Heart left ventricle (tissue), 16 donors: ENCODE measurements around the gene NUDT12. TPM values are rescaled to one million over a fixed set of nuclear protein-coding genes. Genes with fewer than 3 reads are reported as not detected.

ENCODE experiments used
- ATAC-seq, 4 donors: fragments of 200-7000 bp; cut with Tn5 transposase; one replicate each; pipeline ENCODE4 v1.9.1; 2020 to 2022; ENCODE audit warnings: moderate library complexity in 4 of 4, mild to moderate bottlenecking in 3 of 4, moderate number of reproducible peaks in 1 of 4
- DNase-seq, 5 donors: peaks; one replicate each; pipeline ENCODE4 v3.0.0-alpha.2; 2020
- H3K27ac ChIP-seq, 12 donors: fragments of 200-600 bp; sonication (generic) in 4 of 12; one replicate each; pipeline versions ENCODE4 v1.5.0 to v1.8.0; 2016 to 2022; ENCODE audit warnings: mild to moderate bottlenecking in 2 of 12
- H3K27me3 ChIP-seq, 9 donors: fragments of 200-600 bp; sonication (generic) in 2 of 9; one replicate each; pipeline versions ENCODE4 v1.5.1 to v1.8.0; 2016 to 2022; ENCODE audit warnings: mild to moderate bottlenecking in 3 of 9
- H3K36me3 ChIP-seq, 9 donors: fragments of 200-600 bp; sonication (generic) in 2 of 9; one replicate each; pipeline versions ENCODE4 v1.5.0 to v1.8.0; 2018 to 2022; ENCODE audit warnings: mild to moderate bottlenecking in 2 of 9
- H3K4me1 ChIP-seq, 12 donors: fragments of 200-600 bp; sonication (generic) in 4 of 12; one replicate each; pipeline versions ENCODE4 v1.5.0 to v1.8.0; 2016 to 2022; ENCODE audit warnings: mild to moderate bottlenecking in 3 of 12
- H3K4me3 ChIP-seq, 12 donors: fragments of 200-600 bp; sonication (generic) in 4 of 12; one replicate each; pipeline versions ENCODE4 v1.5.0 to v1.8.0; 2017 to 2022; ENCODE audit warnings: mild to moderate bottlenecking in 9 of 12, moderate library complexity in 4 of 12
- H3K9me3 ChIP-seq, 12 donors: fragments of 200-600 bp; sonication (generic) in 4 of 12; one replicate each; pipeline versions ENCODE4 v1.5.0 to v1.8.0; 2016 to 2022; ENCODE audit warnings: mild to moderate bottlenecking in 1 of 12
- POLR2A ChIP-seq, 2 donors: fragments of 450-650 bp; IDR thresholded peaks; one replicate each; pipeline ENCODE4 v1.6.1; 2017; ENCODE audit warnings: antibody characterized with exemption in 2 of 2, mild to moderate bottlenecking in 2 of 2, moderate library complexity in 2 of 2
- WGBS, 4 donors: extraction: QIAGEN DNeasy Blood & Tissue Kit in 2 of 4; methylation state at CpG; one replicate each; pipeline versions ENCODE4 v1.1.5 to v1.1.7; 2013 to 2018; 5-methylcytosine and 5-hydroxymethylcytosine counted together
- intact Hi-C, 10 donors: fragments of 100-400 bp; cut with DNase I; formaldehyde crosslinking; loops; one replicate each; pipeline versions ENCODE4 v1.11.1 to v1.14.2; 2022
- polyA plus RNA-seq, 2 donors: library from polyadenylated mRNA; stranded (reverse); fragments of 200-250 nt; gene quantifications; one replicate each; pipeline ENCODE4 v1.2.3, GENCODE V29; 2013
- total RNA-seq, 9 donors: library from RNA; depleted of rRNA in 2 of 9; stranded (reverse); fragments of >200 nt in 2 of 9; fragmentation: NEBNext Ultra II Directional in 3 of 9; extraction: Animal tissue kit (Norgen Biotek cat#: 25700) in 3 of 9; gene quantifications; one replicate each; pipeline versions ENCODE4 v1.1.0 to v1.2.4, GENCODE V29; 2016 to 2023
- TF ChIP-seq, protein P1 (sequence below), 12 donors: fragments of 200-600 bp; sonication (generic) in 4 of 12; IDR thresholded peaks; one replicate each; pipeline versions ENCODE4 v1.5.0 to v1.8.0; 2018 to 2022; ENCODE audit warnings: antibody characterized with exemption in 12 of 12, mild to moderate bottlenecking in 5 of 12
- donor health status: ischemic (EF 13 %, LVEDD 7.1; RV severe dilation, severe dysfunction).
- donor health status: healthy with polysubstance abuse.
- donor health status: DM: no; HTN: yes; CAD: no.
- donor health status: DM: no; HTN: no; CAD: no.
- donor health status: ischemic (EF 25% LVEDD 6.9; RV normal size, moderate dysfunction).
- donor health status: ischemic (EF 25% LVEDD 5.7; RV mildly dilated, moderate dysfunction).
- donor health status: healthy.
- donor health status: DM: yes; HTN: yes; CAD: no.
- donor health status: ischemic (EF 35%, LVEDD 5.7; RV mildly dilated, moderate dysfunction).
- donor health status: nonischemic (EF 11% LVEDD 7.7; RV severe dilation, severe dysfunction).
- donor health status: DM: yes; HTN: yes; CAD: no.
- donor health status: PGD.
- donor health status: ischemic (EF 29% LVEDD 5.4; RV normal size, mild dysfunction).
- donor health status: nonischemic (EF 23%, LVEDD 6.1; RV moderate dilation, normal function).

The NUDT12 gene
- total and polyA plus RNA-seq, 11 donors: 6.0 to 14.5 (median 11.8) TPM

DNA sequence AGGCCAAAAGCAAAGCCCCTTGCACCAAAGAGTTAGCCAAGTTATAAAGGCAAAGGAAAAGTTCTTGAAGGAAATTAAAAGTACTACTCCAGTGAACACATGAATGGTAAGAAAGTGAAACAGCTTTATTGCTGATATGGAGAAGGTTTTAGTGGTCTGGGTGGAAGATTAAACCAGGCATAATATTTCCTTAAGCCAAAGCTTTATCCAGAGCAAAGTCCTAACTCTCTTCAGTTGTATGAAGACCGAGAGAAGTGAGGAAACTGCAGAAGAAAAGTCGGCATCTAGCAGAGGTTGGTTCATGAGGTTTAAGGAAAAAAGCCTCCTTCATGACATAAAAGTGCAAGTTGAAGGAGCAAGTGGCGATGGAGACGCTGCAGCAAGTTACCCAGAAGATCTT lies 3.1 kb upstream of the NUDT12 start:
- intact Hi-C loops: loop anchor here in 1 of 10 donors (10.0 kb wide), 2 partner anchors 311 to 441 kb away; partner anchors contain the start of genes GIN1, MACIR and PPIP5K2
- TF ChIP-seq, protein P1, sequence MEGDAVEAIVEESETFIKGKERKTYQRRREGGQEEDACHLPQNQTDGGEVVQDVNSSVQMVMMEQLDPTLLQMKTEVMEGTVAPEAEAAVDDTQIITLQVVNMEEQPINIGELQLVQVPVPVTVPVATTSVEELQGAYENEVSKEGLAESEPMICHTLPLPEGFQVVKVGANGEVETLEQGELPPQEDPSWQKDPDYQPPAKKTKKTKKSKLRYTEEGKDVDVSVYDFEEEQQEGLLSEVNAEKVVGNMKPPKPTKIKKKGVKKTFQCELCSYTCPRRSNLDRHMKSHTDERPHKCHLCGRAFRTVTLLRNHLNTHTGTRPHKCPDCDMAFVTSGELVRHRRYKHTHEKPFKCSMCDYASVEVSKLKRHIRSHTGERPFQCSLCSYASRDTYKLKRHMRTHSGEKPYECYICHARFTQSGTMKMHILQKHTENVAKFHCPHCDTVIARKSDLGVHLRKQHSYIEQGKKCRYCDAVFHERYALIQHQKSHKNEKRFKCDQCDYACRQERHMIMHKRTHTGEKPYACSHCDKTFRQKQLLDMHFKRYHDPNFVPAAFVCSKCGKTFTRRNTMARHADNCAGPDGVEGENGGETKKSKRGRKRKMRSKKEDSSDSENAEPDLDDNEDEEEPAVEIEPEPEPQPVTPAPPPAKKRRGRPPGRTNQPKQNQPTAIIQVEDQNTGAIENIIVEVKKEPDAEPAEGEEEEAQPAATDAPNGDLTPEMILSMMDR (IDR thresholded peaks at IDR 0.05): no peak
- no peak for TF ChIP-seq POLR2A (IDR thresholded peaks at IDR 0.05)
- DNase-seq (no peak), ATAC-seq (no peak)
- no peak overlapping the region for H3K4me3 ChIP-seq
- H3K27me3 ChIP-seq: no peaks in the 10 kb centered on the region
- WGBS, 4 donors: 92 to 97% (median 92%) methylated on average over 4 of the region's 4 CpGs
- H3K4me1 ChIP-seq: peaks cover 0 to 14% (median 5%) of the 10 kb centered on the region in 12 donors
- no peaks in the 10 kb centered on the region for H3K9me3 ChIP-seq
- H3K36me3 ChIP-seq: no peaks in the 10 kb centered on the region
- no peak overlapping the region for H3K27ac ChIP-seq

DNA sequence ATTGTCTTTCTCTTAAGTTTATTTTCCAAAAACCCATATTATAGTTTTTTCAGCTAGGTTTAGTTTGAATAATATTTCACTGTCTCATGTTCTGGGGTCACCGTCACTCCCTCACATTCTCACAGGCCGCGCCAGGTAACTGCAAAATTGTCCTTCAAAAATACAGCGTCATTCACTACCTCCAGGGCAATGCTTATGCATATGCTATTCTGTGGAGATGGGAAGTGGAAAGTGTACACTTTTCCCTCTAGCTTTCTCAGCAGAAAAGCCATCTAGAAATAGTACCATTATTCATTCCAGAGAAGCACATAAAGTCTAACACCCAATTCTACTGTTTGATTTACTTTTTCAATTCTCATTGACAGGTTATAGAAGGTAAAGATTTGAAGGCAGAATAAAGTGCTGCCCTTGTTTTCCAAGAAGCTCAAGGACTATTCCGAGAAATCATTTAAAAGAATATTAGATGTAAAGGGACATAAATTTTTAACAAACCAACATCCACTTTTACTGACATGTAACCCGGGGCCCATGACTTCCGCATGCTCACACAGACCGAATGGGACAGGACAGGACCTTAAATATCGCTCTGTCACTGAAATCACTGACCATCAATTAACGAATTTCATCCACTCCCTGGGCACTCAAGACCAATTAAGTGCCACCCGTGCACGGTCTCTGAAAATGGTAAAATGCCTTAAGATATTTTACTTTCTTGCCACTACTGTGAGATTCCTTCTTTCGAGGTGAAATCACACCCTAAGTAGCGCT lies 720 bp downstream of the NUDT12 start:
- intact Hi-C loops: loop anchor here in 1 of 10 donors (10.0 kb wide), 2 partner anchors 307 to 437 kb away; partner anchors contain the start of genes GIN1, MACIR and PPIP5K2
- ATAC-seq (peak in 3 of 4 donors; percentile 29 to 44 (median 30)), DNase-seq (peak in 1 of 5 donors; percentile 54)
- TF ChIP-seq, protein P1 (IDR thresholded peaks at IDR 0.05): no peak
- TF ChIP-seq POLR2A (IDR thresholded peaks at IDR 0.05): no peak
- H3K27ac ChIP-seq: peak overlapping the region; percentile 63 to 95 (median 86)
- H3K27me3 ChIP-seq: no peaks in the 10 kb centered on the region
- H3K36me3 ChIP-seq: peaks cover 0 to 17% (median 0%) of the 10 kb centered on the region in 9 donors
- WGBS, 4 donors: 21 to 34% (median 25%) methylated on average over 14 of the region's 14 CpGs
- H3K4me1 ChIP-seq: peaks cover 0 to 14% (median 5%) of the 10 kb centered on the region in 12 donors
- peak overlapping the region; percentile 48 to 89 (median 73) for H3K4me3 ChIP-seq
- no peaks in the 10 kb centered on the region for H3K9me3 ChIP-seq

DNA sequence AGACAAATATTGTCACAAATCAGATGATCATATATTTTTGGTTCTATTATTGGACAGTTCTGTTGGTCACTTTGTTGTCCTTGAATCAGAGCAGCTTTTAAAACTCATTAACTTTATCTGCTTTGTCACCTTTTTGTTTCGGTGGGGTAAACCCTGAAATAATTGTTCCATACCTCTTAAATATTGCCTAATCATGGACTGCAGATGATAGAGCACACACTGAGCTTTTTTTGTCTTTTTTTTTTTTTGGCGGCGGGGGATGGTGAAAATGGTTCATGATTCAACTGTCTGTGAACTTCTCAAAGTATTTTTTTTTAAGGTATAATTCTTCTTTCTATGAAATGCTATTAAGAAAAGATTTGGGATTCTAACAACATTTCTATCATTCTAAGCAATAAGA lies 1.8 kb downstream of the NUDT12 start:
- WGBS, 4 donors: 90 to 96% (median 92%) methylated on average over 3 of the region's 3 CpGs
- TF ChIP-seq POLR2A (IDR thresholded peaks at IDR 0.05): no peak
- TF ChIP-seq, protein P1 (IDR thresholded peaks at IDR 0.05): no peak
- H3K27ac ChIP-seq: no peak overlapping the region
- peaks cover 0 to 20% (median under 1%) of the 10 kb centered on the region in 9 donors for H3K36me3 ChIP-seq
- peaks cover 0 to 14% (median 5%) of the 10 kb centered on the region in 12 donors for H3K4me1 ChIP-seq
- no peak overlapping the region for H3K4me3 ChIP-seq
- no peaks in the 10 kb centered on the region for H3K27me3 ChIP-seq
- intact Hi-C loops: loop anchor here in 1 of 10 donors (10.0 kb wide), 2 partner anchors 306 to 436 kb away; partner anchors contain the start of genes GIN1, MACIR and PPIP5K2
- no peak for DNase-seq
- H3K9me3 ChIP-seq: no peaks in the 10 kb centered on the region
- no peak for ATAC-seq

DNA sequence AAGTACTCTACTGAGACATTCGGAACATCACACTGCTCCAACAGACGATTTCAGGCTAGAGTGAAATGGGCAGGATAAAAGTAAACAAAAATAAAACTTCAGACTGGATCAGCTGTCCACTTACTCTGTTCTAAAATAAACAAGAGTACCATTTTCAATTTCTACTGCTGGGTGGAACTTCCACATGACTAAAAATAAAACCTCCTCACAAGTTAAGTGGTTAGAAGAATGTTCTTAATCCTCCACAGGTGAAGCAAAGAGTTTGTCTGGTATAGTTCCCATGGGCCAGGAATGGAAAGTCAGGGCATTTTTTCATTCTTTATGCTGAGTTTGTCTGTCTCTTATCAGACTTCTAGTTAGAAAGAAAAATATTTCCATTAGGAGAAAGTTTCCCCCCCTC lies 15.7 kb downstream of the NUDT12 start:
- WGBS, 4 donors: 71 to 73% (median 72%) methylated on average over 2 of the region's 2 CpGs
- intact Hi-C loops: no loop called here
- Histone ChIP-seq H3K9me3 (no peaks in the 10 kb centered on the region), H3K27me3 (no peaks in the 10 kb centered on the region), H3K36me3 (peaks cover 0 to 31% (median 16%) of the 10 kb centered on the region in 9 donors), H3K27ac (no peak overlapping the region), H3K4me1 (no peaks in the 10 kb centered on the region), H3K4me3 (no peak overlapping the region)
- DNase-seq: no peak
- no peak for TF ChIP-seq POLR2A (IDR thresholded peaks at IDR 0.05)
- TF ChIP-seq, protein P1 (IDR thresholded peaks at IDR 0.05): no peak
- ATAC-seq: no peak
